GM18505 (cell line): ENCODE measurements around the gene ADGRD1.
"Not testable (repeated sequence)": the region's sequence is repeated elsewhere in the genome, so short reads cannot be mapped to it uniquely, and the experiment has no call there.

Source experiments
- ATAC-seq: cut with Tn5 transposase; IDR thresholded peaks from one replicate; pipeline ENCODE4 v1.9.1; 2021; ENCODE audit not compliant: unreplicated experiment
- POLR2A ChIP-seq: IDR thresholded peaks from 4 replicates; pipeline ENCODE4 v1.6.1; 2011; ENCODE audit warnings: borderline replicate concordance; ENCODE audit not compliant: insufficient read depth, insufficient read length; ENCODE audit errors: extremely low read depth

Gene ADGRD1

GRCh38 chr12:131126662-131127173 lies 173.0 kb downstream of the ADGRD1 start:
- no peak for TF ChIP-seq POLR2A
- no peak for ATAC-seq

DNA sequence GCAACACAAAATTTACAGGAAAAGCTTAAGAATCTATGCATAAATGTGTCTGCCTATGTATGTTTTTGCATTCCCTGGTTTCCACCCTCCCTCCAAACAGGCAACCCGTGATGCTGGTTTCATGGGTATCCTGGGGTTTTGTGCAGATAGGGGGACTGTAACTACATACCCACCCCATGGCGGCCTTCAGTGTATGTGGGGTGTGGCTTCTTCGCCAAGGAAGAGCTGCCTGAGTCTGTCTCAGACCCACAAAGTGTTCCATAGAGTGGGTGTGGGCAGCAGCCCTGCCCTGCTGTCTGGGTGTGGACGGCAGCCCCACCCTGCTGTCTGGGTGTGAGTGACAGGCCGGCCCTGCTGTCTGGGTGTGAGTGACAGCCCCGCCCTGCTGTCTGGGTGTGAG lies 174.8 kb downstream of the ADGRD1 start:
- TF ChIP-seq POLR2A, result no peak
- ATAC-seq, result no peak

DNA sequence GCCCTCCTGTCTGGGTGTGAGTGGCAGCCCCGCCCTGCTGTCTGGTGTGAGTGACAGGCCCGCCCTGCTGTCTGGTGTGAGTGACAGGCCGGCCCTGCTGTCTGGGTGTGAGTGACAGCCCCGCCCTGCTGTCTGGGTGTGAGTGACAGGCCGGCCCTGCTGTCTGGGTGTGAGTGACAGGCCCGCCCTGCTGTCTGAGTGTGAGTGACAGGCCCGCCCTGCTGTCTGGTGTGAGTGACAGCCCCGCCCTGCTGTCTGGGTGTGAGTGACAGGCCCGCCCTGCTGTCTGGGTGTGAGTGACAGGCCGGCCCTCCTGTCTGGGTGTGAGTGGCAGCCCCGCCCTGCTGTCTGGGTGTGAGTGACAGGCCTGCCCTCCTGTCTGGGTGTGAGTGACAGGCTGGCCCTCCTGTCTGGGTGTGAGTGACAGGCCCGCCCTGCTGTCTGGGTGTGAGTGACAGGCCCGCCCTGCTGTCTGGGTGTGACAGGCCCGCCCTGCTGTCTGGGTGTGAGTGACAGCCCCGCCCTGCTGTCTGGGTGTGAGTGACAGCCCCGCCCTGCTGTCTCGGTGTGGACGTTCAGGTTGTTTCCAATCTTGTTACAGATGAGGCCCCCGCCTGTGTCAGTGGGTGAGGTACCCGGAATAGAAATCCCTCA lies 175.4 kb downstream of the ADGRD1 start:
- ATAC-seq, result not testable (repeated sequence)

GRCh38 chr12:131129839-131130238 lies 176.1 kb downstream of the ADGRD1 start:
- TF ChIP-seq POLR2A, result no peak
- no peak for ATAC-seq

DNA sequence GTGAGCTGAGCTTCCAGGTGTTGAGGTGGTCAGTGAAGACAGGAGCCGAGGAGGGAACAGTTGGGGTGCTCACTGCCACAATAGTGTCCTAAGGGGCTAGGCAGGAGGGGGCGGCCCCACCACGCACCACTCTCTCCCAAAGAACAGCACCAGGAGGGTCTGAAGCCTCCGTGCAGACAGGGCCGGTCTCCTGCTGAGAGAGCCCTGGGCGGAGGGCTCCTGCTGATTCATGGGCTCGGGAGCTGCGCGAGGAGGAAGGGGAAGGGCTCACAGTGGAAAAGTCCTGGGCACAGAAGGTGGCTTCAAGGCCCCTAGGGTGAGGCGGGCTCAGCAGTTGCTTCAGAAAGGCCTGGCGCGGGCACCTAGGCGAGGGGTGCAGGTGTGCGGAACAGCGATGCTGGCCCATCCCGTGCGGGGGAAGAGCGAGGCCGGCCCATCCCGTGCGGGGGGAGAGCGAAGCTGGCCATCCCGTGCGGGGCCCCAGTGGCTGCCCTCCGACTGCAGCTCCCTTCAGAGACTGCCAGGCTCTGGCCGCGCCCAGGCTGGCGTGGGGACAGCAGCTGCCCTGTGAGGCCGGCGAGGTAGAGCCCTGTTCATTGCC lies 176.7 kb downstream of the ADGRD1 start:
- no peak for TF ChIP-seq POLR2A
- ATAC-seq, result no peak

GRCh38 chr12:131131077-131131807 lies 177.5 kb downstream of the ADGRD1 start:
- no peak for TF ChIP-seq POLR2A
- no peak for ATAC-seq

- TF ChIP-seq POLR2A, result no peak
- no peak for ATAC-seq
These were observed 178.1 kb downstream of the ADGRD1 start for GRCh38 chr12:131131808-131132117.

GRCh38 chr12:131132118-131132892 lies 178.6 kb downstream of the ADGRD1 start:
- ATAC-seq, result no peak

DNA sequence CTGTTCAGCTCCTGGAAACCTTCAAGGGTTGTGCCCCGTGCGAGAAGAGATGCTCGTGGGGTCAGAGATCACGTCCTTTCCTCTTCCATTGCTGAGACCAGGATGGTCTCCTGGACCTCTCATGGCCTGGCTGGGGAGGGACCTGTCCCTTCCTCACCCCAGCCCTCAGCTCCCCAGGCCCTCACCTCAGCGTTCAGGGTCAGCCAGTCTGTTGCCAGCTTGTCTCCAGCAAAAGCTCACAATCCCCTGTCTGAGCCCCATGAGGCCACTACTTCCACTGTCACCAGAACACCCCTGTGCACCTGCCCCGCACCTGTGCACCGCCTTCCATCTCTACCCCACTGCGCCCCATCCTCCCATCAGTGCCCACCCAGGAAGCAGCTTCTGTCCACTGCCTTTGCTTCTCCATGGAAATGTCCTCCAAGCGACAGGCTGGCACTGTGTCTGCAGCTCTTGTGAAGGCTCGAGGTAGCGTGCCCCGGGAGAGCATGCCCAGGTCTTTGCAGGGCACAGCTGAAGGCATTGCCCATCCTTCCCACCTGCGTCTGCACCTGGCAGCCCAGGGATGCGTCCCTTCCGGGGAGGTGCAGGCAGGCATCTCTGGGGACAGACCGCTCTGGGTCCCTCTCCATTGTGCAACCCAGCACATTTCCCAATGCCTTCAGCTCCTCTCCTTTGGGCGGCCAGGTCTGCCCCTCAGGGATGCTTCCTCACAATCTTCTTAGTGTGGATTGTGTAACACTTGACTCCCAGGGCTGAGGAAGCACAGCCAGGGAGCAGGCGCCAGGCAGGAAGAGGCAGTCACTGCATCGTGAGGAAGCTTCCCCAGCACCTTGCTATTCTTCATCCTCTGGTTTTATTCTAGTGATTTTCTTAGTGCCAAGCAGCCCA lies 179.6 kb downstream of the ADGRD1 start:
- ATAC-seq, result no peak
- TF ChIP-seq POLR2A, result no peak

More at GRCh38 chr12:131132118-131132892, 178.6 kb downstream of the ADGRD1 start:
- no peak for TF ChIP-seq POLR2A

DNA sequence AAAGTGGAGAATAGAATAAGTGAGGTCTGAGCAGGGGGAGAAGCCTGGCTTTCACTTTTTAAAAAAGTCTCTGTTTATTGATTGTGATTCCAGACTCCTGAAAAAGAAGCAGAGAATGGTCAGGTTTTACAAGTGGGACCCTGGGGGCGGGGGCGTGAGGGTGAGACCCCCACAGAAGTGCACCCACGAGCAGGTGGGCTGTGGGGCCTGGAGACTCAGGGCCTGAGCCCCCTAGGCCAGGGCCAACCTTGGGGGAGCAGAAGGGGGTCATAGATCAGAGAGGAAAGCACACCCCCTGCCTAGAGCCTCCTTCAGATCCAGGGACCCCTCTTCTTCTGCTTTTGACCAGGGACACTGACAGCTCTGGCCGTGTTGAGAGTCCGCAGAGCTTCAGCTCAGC lies 180.3 kb downstream of the ADGRD1 start:
- no peak for TF ChIP-seq POLR2A
- no peak for ATAC-seq

GRCh38 chr12:131134523-131135310 lies 181.0 kb downstream of the ADGRD1 start:
- no peak for ATAC-seq
- no peak for TF ChIP-seq POLR2A

DNA sequence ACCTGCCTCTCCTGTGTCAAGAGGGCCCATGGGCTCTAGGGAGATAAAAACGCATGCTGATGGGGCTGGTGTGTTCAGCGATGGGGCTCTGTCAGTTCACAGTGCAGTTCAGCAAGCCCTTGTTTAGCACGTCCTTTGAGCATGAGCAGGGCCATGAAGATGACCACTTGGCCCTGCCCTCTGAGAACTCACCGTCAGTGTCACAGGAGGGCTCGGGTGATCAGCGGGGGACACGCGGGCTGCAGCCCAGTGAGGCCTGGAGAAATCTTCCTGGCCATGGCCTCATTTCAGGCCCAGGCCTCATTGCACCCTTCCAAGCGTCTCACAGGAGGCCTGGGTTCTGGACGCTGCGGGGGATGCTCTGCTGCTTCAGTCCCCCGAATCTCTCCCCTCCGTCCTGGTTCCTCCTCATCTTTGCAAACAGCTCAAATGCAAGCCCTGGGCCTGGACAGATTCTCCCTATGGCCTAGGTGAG lies 181.6 kb downstream of the ADGRD1 start:
- no peak for TF ChIP-seq POLR2A
- ATAC-seq, result no peak
